H9 (cell line): ENCODE results near the gene FAM43B. TPM values are rescaled to one million over a fixed set of nuclear protein-coding genes. Genes with fewer than 3 reads are reported as not detected.

Experiments used
- DNase-seq: peaks from one replicate; pipeline ENCODE4 v3.0.0-alpha.2; 2017
- H2AFZ ChIP-seq: one replicate; pipeline ENCODE4 v1.6.1; 2013; ENCODE audit warnings: mild to moderate bottlenecking, low read length, control low read depth, moderate library complexity
- H2AK5ac ChIP-seq: 2 replicates; pipeline ENCODE4 v1.6.1; 2013; ENCODE audit warnings: low read length, control low read depth, mixed read lengths; ENCODE audit not compliant: insufficient read length
- H2BK120ac ChIP-seq: one replicate; pipeline ENCODE4 v1.6.1; 2013; ENCODE audit warnings: low read depth, mild to moderate bottlenecking, low read length, control low read depth, inconsistent platforms; ENCODE audit not compliant: poor library complexity, severe bottlenecking
- H2BK12ac ChIP-seq: 2 replicates; pipeline ENCODE4 v1.6.1; 2013; ENCODE audit warnings: low read length, control low read depth, mixed read lengths, low read depth; ENCODE audit not compliant: insufficient read length
- H2BK15ac ChIP-seq: 2 replicates; pipeline ENCODE4 v1.6.1; 2013; ENCODE audit warnings: low read depth, low read length, control low read depth
- H2BK20ac ChIP-seq: one replicate; pipeline ENCODE4 v1.6.1; 2013; ENCODE audit warnings: low read depth, mild to moderate bottlenecking, low read length, control low read depth, inconsistent platforms; ENCODE audit not compliant: poor library complexity, severe bottlenecking
- H2BK5ac ChIP-seq: 2 replicates; pipeline ENCODE4 v1.6.1; 2013; ENCODE audit warnings: low read length, control low read depth, mixed read lengths; ENCODE audit not compliant: insufficient read length
- H3K14ac ChIP-seq: 2 replicates; pipeline ENCODE4 v1.6.1; 2013; ENCODE audit warnings: low read length, control low read depth; ENCODE audit not compliant: insufficient read depth
- H3K18ac ChIP-seq: 2 replicates; pipeline ENCODE4 v1.6.1; 2013; ENCODE audit warnings: low read depth, mild to moderate bottlenecking, mixed read lengths, low read length, control low read depth; ENCODE audit not compliant: insufficient read length
- H3K23ac ChIP-seq: 2 replicates; pipeline ENCODE4 v1.6.1; 2013; ENCODE audit warnings: low read length, control low read depth, mixed read lengths, low read depth; ENCODE audit not compliant: insufficient read length
- H3K23me2 ChIP-seq: 2 replicates; pipeline ENCODE4 v1.6.1; 2013; ENCODE audit warnings: low read depth, mild to moderate bottlenecking, mixed read lengths, low read length, control low read depth; ENCODE audit not compliant: insufficient read length, poor library complexity, severe bottlenecking
- H3K27ac ChIP-seq: 2 replicates; pipeline ENCODE4 v1.5.1; 2013; ENCODE audit warnings: low read length, control low read depth, mixed read lengths, low read depth; ENCODE audit not compliant: insufficient read length
- H3K27me3 ChIP-seq: 2 replicates; pipeline ENCODE4 v1.6.1; 2013; ENCODE audit warnings: low read length, control low read depth, inconsistent platforms; ENCODE audit not compliant: insufficient read depth
- H3K4ac ChIP-seq: 2 replicates; pipeline ENCODE4 v1.6.1; 2013; ENCODE audit warnings: low read depth, mild to moderate bottlenecking, control low read depth, inconsistent platforms, low read length, moderate library complexity
- H3K4me1 ChIP-seq: 2 replicates; pipeline ENCODE4 v1.6.1; 2013; ENCODE audit warnings: low read length, control low read depth, inconsistent platforms; ENCODE audit not compliant: insufficient read depth
- H3K4me2 ChIP-seq: 2 replicates; pipeline ENCODE4 v1.6.1; 2013; ENCODE audit warnings: low read length, control low read depth, mixed read lengths; ENCODE audit not compliant: insufficient read length, insufficient read depth
- H3K56ac ChIP-seq: 2 replicates; pipeline ENCODE4 v1.6.1; 2013; ENCODE audit warnings: low read depth, mild to moderate bottlenecking, mixed read lengths, low read length, control low read depth; ENCODE audit not compliant: insufficient read length
- H3K79me1 ChIP-seq: 2 replicates; pipeline ENCODE4 v1.6.1; 2013; ENCODE audit warnings: low read depth, mild to moderate bottlenecking, moderate library complexity, low read length, control low read depth, inconsistent platforms; ENCODE audit not compliant: insufficient read depth, poor library complexity, severe bottlenecking
- H3K79me2 ChIP-seq: 2 replicates; pipeline ENCODE4 v1.6.1; 2013; ENCODE audit warnings: low read length, control low read depth, inconsistent platforms; ENCODE audit not compliant: insufficient read depth
- H3K9ac ChIP-seq: 2 replicates; pipeline ENCODE4 v1.6.1; 2013; ENCODE audit warnings: low read length, control low read depth, mixed read lengths; ENCODE audit not compliant: insufficient read length; ENCODE audit errors: extremely low read depth
- H3K9me3 ChIP-seq: one replicate; pipeline ENCODE4 v1.6.1; 2013; ENCODE audit warnings: low read depth, low read length, inconsistent platforms; ENCODE audit not compliant: control insufficient read depth
- H3T11ph ChIP-seq: one replicate; pipeline ENCODE4 v1.6.1; 2013; ENCODE audit warnings: mild to moderate bottlenecking, low read length, control low read depth, inconsistent platforms
- H4K20me1 ChIP-seq: one replicate; pipeline ENCODE4 v1.6.1; 2013; ENCODE audit not compliant: control insufficient read depth, insufficient read length, insufficient read depth
- H4K5ac ChIP-seq: 2 replicates; pipeline ENCODE4 v1.6.1; 2013; ENCODE audit warnings: low read depth, mild to moderate bottlenecking, mixed read lengths, low read length, control low read depth; ENCODE audit not compliant: insufficient read length
- H4K8ac ChIP-seq: replicated peaks from 2 replicates; pipeline ENCODE4 v1.6.1; 2013; ENCODE audit warnings: low read length, control low read depth, mixed read lengths, low read depth; ENCODE audit not compliant: insufficient read length
- H4K91ac ChIP-seq: 2 replicates; pipeline ENCODE4 v1.6.1; 2013; ENCODE audit warnings: low read depth, mild to moderate bottlenecking, moderate library complexity, mixed read lengths, low read length, control low read depth; ENCODE audit not compliant: insufficient read length
- H3K27ac Mint-ChIP-seq, 3 experiments: 2 replicates in 2 of 3; 3 replicates in 1 of 3; pipeline ENCODE4 v1.8.0; 2020 to 2021; ENCODE audit warnings: mixed read lengths in 3 of 3, mild to moderate bottlenecking in 1 of 3, moderate library complexity in 1 of 3
- H3K27me3 Mint-ChIP-seq: 2 replicates; pipeline ENCODE4 v1.8.0; 2021; ENCODE audit warnings: low read depth, mild to moderate bottlenecking, moderate library complexity, mixed read lengths
- H3K36me3 Mint-ChIP-seq, 3 experiments: 2 replicates in 2 of 3; 3 replicates in 1 of 3; pipeline ENCODE4 v1.8.0; 2020 to 2021; ENCODE audit warnings: low read depth in 3 of 3, mixed read lengths in 3 of 3; ENCODE audit not compliant: insufficient read depth in 1 of 3
- H3K4me1 Mint-ChIP-seq, 2 experiments: 2 replicates each; pipeline ENCODE4 v1.8.0; 2020; ENCODE audit warnings: mixed read lengths in 2 of 2
- H3K4me3 Mint-ChIP-seq, 2 experiments: 2 replicates in 1 of 2; 3 replicates in 1 of 2; pipeline ENCODE4 v1.8.0; 2020 to 2021; ENCODE audit warnings: mild to moderate bottlenecking in 2 of 2, mixed read lengths in 2 of 2, moderate library complexity in 1 of 2
- H3K9me3 Mint-ChIP-seq, 2 experiments: 2 replicates in 1 of 2; 3 replicates in 1 of 2; pipeline ENCODE4 v1.8.0; 2020; ENCODE audit warnings: mild to moderate bottlenecking in 2 of 2, mixed read lengths in 2 of 2, moderate library complexity in 1 of 2
- CTCF ChIP-seq: fragments of 200-600 bp; sonication (generic); conservative IDR thresholded peaks from 3 replicates; pipeline ENCODE4 v1.8.0; 2021; ENCODE audit warnings: antibody characterized with exemption, mild to moderate bottlenecking
- WGBS: extraction: QIAGEN DNeasy Blood & Tissue Kit; methylation state at CpG from one replicate; pipeline ENCODE4 v1.1.7; 2013; ENCODE audit warnings: missing lambda C conversion rate, low lambda C conversion rate, mixed read lengths; ENCODE audit not compliant: insufficient read length; ENCODE audit errors: extremely low coverage; 5-methylcytosine and 5-hydroxymethylcytosine counted together
- total RNA-seq: library from RNA; stranded (reverse); gene quantifications from 2 replicates; pipeline ENCODE4 v1.2.1, GENCODE V29; 2021

Gene FAM43B
- total RNA-seq, 1 experiment from 2014 or later, result 0.22 TPM

GRCh38 chr1:20546637-20547036 lies 5.7 kb upstream of the FAM43B start:
- peaks cover 9% of the 10 kb centered on the region for H3K27me3 ChIP-seq
- H3K23me2 ChIP-seq, result no peaks in the 10 kb centered on the region
- no peak for TF ChIP-seq CTCF
- no peak overlapping the region for H4K5ac ChIP-seq
- H3K56ac ChIP-seq, result no peak overlapping the region
- no peak overlapping the region for H2AK5ac ChIP-seq
- H4K91ac ChIP-seq, result no peak overlapping the region
- Mint-ChIP-seq H3K4me3 (no peak overlapping the region), H3K36me3 (no peaks in the 10 kb centered on the region), H3K9me3 (no peaks in the 10 kb centered on the region), H3K27ac (no peak overlapping the region), H3K4me1 (no peaks in the 10 kb centered on the region; a peak in 1 of 4 replicates), H3K27me3 (peaks cover 95% of the 10 kb centered on the region)
- H2BK12ac ChIP-seq, result no peak overlapping the region
- H2BK15ac ChIP-seq, result no peak overlapping the region
- H3K9ac ChIP-seq, result no peak overlapping the region
- no CpG with 5 or more reads among the region's 3 CpGs for WGBS
- no peak overlapping the region for H2AFZ ChIP-seq
- H3K9me3 ChIP-seq, result no peaks in the 10 kb centered on the region
- no peak overlapping the region for H2BK5ac ChIP-seq
- H3K4me2 ChIP-seq, result no peak overlapping the region
- no peak overlapping the region for H3T11ph ChIP-seq
- H3K79me2 ChIP-seq, result no peaks in the 10 kb centered on the region
- H3K27ac ChIP-seq, result no peak overlapping the region
- no peak overlapping the region for H2BK120ac ChIP-seq
- no peak overlapping the region for H3K23ac ChIP-seq
- no peaks in the 10 kb centered on the region for H4K20me1 ChIP-seq
- H3K4ac ChIP-seq, result no peak overlapping the region
- H3K14ac ChIP-seq, result no peak overlapping the region
- no peaks in the 10 kb centered on the region for H3K4me1 ChIP-seq
- no peak overlapping the region for H3K18ac ChIP-seq
- DNase-seq, result no peak
- no peak overlapping the region for H2BK20ac ChIP-seq
- no peaks in the 10 kb centered on the region for H3K79me1 ChIP-seq
- H4K8ac ChIP-seq, result no peak overlapping the region
